ENCODE data around the gene MST1.

The MST1 gene

DNA sequence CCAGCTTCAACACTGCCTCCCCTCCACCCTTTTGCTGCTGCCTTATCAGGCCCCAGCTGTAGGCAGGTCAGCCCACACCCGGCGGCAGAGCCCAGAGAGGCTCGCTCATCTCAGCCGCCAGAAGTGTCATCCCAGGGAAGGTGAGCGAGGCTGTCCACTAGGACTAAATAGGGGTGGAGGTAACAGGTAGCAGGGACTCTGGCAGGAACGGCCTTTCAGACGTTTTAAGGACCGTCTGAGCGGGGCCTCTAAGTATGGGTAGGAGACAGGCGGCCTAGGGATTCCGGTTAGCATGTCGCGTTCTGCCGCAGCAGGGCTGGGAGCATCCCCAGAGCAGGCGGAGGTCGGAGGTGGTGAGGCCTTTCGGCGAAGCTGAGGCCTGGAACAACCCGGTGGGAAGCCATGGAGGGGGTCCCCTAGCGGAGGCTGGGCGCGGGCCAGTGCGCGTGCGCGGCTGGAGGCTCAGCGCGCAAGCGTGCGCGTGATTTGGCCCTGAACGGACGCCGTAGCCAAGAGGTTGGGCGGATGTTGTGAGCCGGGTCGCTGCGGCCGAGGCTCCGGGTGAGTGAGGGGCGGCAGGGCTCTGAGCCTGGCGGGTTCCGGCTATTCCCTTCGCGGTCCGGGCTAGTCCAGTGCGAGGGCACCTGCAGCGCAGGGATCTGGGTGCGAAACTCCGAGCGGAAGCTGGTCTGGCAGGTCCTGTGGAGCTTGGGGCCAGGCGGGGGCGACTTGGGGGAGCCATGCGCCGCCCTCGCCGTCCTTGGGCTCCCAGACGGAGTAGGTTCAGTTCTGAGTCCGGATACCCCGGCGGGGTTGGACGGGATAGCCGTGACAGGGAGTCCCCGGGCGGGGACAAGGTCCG lies at the start of gene MST1, which contains the start of gene RNF123:
Gene MST1, minus strand, starts transcription at position 429 of the 862 bp plus-strand sequence. CDS start 783 bp downstream, outside the sequence.
Gene RNF123, plus strand, starts transcription at position 512 of the 862 bp plus-strand sequence. CDS start 1,609 bp downstream, outside the sequence.
- ChIA-PET POLR2A (no interaction called here), CTCF (interaction anchor here (0.6 to 1.3 kb wide), 3 partner anchors 29 to 448 kb away, joined by 3 to 4 read pairs (median 3); no protein-coding TSS in a partner anchor)
- TF ChIP-seq, protein P1, sequence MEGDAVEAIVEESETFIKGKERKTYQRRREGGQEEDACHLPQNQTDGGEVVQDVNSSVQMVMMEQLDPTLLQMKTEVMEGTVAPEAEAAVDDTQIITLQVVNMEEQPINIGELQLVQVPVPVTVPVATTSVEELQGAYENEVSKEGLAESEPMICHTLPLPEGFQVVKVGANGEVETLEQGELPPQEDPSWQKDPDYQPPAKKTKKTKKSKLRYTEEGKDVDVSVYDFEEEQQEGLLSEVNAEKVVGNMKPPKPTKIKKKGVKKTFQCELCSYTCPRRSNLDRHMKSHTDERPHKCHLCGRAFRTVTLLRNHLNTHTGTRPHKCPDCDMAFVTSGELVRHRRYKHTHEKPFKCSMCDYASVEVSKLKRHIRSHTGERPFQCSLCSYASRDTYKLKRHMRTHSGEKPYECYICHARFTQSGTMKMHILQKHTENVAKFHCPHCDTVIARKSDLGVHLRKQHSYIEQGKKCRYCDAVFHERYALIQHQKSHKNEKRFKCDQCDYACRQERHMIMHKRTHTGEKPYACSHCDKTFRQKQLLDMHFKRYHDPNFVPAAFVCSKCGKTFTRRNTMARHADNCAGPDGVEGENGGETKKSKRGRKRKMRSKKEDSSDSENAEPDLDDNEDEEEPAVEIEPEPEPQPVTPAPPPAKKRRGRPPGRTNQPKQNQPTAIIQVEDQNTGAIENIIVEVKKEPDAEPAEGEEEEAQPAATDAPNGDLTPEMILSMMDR (IDR thresholded peaks at IDR 0.05; ENCODE audit: control extremely low read depth, extremely low read depth, low read depth, missing control alignments), result peak; percentile 31
- DNase-seq (ENCODE audit: extremely low spot score), result peak; percentile 93

DNA sequence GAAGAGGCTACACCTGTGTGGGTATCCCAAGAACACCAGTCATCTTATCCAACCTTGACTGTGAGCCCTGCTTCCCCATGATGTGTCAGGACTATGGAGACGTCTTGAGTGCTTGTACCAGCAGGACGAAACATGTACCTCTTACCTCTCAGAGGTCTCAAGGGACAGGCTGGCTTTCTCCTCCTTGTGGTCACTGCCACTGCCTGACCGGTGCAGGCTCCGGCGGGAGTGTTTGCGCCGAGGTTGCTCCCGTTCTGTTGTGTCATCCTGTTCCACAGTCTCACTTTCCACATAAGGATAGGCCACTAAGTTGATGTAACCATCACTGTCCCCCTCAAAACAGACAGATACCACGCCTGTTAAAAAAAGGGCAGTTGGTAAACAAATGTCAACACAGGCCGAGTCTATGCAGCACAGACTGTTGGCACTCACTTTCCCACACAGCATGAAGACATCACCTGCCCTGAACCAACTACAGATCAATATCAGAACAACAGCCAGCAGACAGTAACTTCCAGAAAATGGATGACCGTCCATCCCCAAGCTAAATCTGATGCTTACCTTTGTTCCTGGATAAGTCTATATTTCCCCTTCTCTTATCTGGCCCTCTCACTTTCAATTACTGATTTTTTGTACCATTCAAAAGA lies 48.9 kb upstream of the MST1 start:
- ChIA-PET CTCF (no interaction called here), POLR2A (no interaction called here)
- DNase-seq (ENCODE audit: extremely low spot score), result no peak
- TF ChIP-seq, protein P1 (IDR thresholded peaks at IDR 0.05; ENCODE audit: control extremely low read depth, extremely low read depth, low read depth, missing control alignments), result no peak

GRCh38 chr3:49734752-49735151 lies 45.5 kb upstream of the MST1 start:
- TF ChIP-seq, protein P1 (IDR thresholded peaks at IDR 0.05; ENCODE audit: control extremely low read depth, extremely low read depth, low read depth, missing control alignments), result no peak
- POLR2A ChIA-PET, result no interaction called here
- DNase-seq (ENCODE audit: extremely low spot score), result no peak
- CTCF ChIA-PET, result interaction anchor here (1.0 kb wide), 1 partner anchor 10 kb away, joined by 4 read pairs; no protein-coding TSS in a partner anchor

DNA sequence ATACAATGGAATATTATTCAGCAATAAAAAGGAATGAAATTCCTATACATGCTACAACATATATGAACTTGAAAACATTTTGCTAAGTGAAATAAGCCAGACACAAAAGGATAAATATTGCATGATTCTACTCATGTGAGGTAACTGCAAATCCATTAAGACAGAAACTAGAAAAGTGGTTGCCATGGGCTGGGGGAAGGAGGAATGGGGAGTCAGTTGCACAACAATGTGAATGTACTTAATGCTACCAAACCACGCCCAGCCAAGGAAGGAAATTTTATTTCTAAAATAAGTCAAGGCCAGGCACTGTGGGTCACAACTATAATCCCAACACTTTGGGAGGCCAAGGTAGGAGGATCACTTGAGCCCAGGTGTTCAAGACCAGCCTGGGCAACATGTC lies 44.3 kb upstream of the MST1 start:
- TF ChIP-seq, protein P1 (IDR thresholded peaks at IDR 0.05; ENCODE audit: control extremely low read depth, extremely low read depth, low read depth, missing control alignments), result no peak
- DNase-seq (ENCODE audit: extremely low spot score), result no peak
- ChIA-PET POLR2A (interaction anchor here (0.6 kb wide), 1 partner anchor 194 kb away, joined by 6 read pairs; no protein-coding TSS in a partner anchor), CTCF (no interaction called here)

DNA sequence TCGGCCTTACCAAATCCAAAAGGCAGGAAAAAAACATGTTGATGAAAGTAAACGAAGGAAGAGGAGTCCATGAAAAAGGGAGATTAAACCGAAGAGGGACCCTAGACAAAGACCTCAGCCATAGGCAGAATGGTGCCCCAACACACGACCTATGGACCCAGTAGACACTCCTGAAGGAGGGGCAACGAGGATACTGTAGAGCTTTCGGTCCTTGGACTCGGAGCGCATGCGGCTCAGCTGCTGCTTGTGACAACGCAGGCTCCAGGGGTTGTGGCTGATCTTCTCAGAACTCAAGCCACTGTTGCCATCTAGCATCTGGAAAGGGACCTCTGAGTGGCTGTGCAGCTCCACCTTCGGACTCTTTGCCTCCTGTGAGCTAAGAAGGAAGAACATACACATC lies 43.3 kb upstream of the MST1 start:
- no peak for DNase-seq (ENCODE audit: extremely low spot score)
- ChIA-PET CTCF (no interaction called here), POLR2A (no interaction called here)
- TF ChIP-seq, protein P1 (IDR thresholded peaks at IDR 0.05; ENCODE audit: control extremely low read depth, extremely low read depth, low read depth, missing control alignments), result no peak

DNA sequence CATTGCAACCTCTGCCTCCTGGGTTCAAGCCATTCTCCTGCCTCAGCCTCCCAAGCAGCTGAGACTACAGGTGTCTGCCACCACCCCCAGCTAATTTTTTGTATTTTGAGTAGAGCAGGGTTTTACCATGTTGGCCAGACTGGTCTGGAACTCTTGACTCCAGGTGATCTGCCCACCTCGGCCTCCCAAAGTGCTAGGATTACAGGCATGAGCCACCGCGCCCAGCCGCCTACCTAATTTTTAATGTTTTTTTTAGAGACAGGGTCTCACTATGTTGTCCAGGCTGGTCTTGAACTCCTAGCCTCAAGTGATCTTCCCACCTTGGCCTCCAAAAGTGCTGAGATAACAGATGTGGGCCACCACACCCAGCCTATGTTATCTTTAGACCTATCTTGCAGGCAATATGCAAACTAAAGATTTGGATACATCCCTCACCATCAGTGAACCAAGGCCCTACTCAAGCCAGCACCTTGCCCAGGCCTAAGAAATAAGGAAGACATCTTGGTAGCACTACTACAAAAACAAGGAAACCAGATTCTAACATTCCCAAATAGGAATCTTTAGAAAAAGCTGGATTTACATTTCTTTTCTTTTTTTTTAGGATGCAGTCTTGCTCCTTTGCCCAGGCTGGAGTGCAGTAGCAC lies 40.8 kb upstream of the MST1 start:
- ChIA-PET POLR2A (no interaction called here), CTCF (interaction anchor here (1.0 to 1.2 kb wide), 2 partner anchors 27 to 190 kb away, joined by 3 read pairs; no protein-coding TSS in a partner anchor)
- TF ChIP-seq, protein P1 (IDR thresholded peaks at IDR 0.05; ENCODE audit: control extremely low read depth, extremely low read depth, low read depth, missing control alignments), result no peak
- no peak for DNase-seq (ENCODE audit: extremely low spot score)
